GM12892 (cell line): ENCODE results near the gene KIAA1755.

ENCODE experiments used
- POLR2A ChIP-seq: IDR thresholded peaks from 2 replicates; pipeline ENCODE4 v1.6.1; 2011; ENCODE audit warnings: low read depth, low read length, control low read depth
- POLR2AphosphoS5 ChIP-seq: IDR thresholded peaks from 2 replicates; pipeline ENCODE4 v1.6.1; 2011; ENCODE audit warnings: low read depth, low read length, control low read depth
- TAF1 ChIP-seq: IDR thresholded peaks from 2 replicates; pipeline ENCODE4 v1.6.1; 2011; ENCODE audit warnings: low read depth, mild to moderate bottlenecking, control low read depth, low read length, borderline replicate concordance

GRCh38 chr20:38170826-38171674 lies 89.5 kb downstream of the KIAA1755 start:
- TF ChIP-seq POLR2A (no peak), POLR2AphosphoS5 (no peak), TAF1 (no peak)
